Fibroblast of skin of abdomen (primary cell): ENCODE measurements around the gene LENG8.
"Not testable (repeated sequence)": the region's sequence is repeated elsewhere in the genome, so short reads cannot be mapped to it uniquely, and the experiment has no call there.

ENCODE experiments used
- DNase-seq: peaks from one replicate; pipeline ENCODE4 v3.0.0-alpha.2; 2013

LENG8 gene

DNA sequence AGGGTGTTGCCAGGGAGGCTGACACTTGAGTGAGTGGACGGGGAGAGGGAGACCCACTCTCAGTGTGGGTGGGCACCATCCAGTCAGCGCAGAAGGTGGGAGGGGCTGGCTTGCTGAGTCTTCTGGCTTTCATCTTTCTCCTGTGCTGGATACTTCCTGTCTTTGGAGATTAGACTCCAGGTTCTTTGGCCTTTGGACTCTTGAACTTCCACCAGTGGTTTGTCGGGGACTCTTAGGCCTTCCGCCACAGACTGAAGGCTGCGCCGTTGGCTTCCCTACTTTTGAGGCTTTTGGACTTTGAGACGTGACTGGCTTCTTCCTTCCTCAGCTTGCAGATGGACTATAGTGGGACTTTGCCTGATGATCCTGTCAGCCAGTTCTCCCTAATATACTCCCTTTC is 4.3 kb upstream of the LENG8 start:
- DNase-seq = no peak

DNA sequence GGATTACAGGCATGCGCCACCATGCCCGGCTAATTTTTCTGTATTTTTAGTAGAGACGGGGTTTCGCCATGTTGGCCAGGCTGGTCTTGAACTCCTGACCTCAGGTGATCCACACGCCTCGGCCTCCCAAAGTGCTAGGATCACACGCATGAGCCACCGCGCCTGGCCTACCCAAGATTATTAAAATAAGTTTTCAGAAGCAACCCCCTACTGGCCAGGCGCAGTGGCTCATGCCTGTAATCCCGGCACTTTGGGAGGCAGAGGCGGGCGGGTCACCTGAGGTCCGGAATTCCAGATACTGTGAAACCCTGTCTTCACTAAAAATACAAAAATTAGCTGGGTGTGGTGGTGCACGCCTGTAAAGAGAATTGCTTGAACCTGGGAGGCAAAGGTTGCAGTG is 2.6 kb upstream of the LENG8 start:
- DNase-seq = not testable (repeated sequence)

DNA sequence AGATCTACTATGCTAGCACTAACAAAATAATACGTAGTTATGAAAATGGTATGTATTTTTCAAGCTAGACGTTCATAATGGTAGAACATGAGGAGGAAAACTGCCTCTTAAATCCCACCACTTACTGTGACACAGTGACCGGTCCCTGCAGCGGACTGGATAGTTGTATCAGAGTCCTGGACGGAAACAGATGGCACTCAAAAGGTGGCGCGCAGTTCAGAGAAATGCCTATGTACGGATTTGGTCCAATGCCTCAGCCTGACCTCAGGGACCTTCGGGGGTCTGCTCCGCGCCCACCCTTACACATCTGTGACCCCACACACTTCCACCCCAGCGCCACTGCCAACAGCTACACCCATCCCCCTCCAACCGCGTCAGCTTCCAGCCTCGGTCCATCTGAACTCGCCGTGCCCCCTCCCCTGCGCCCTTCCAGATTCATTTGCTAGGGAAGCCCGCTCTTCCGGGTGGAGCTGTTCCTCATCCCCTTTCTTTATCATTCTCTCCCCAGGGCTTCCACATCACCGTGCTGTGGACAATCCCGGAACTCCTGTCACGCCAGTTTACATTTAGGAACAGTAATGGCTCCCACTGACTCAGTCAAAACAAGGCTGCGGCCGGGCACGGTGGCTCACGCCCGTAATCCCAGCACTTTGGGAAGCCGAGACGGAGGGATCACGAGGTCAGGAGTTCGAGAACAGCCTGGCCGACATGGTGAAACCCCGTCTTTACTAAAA is 792 bp upstream of the LENG8 start:
- peak; percentile 47 for DNase-seq

DNA sequence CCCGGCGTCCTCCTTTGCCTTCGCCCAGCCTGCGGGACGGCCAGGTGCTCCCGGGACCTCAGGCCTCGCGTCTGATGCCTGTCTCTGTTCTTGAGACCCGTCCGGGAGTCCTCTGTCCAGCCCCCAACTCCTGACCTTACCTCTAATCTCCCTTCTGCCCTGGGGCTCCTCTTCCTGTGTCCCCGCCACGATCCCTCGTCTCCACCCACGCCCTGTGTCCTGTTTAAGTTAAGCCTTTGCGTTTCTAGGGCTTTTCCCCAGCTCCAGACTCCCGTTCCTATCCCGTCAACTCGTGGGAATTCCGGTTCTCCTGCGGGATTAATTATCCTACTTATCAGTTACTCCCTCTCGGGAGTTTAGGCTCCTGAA is 686 bp downstream of the LENG8 start:
- DNase-seq = no peak

DNA sequence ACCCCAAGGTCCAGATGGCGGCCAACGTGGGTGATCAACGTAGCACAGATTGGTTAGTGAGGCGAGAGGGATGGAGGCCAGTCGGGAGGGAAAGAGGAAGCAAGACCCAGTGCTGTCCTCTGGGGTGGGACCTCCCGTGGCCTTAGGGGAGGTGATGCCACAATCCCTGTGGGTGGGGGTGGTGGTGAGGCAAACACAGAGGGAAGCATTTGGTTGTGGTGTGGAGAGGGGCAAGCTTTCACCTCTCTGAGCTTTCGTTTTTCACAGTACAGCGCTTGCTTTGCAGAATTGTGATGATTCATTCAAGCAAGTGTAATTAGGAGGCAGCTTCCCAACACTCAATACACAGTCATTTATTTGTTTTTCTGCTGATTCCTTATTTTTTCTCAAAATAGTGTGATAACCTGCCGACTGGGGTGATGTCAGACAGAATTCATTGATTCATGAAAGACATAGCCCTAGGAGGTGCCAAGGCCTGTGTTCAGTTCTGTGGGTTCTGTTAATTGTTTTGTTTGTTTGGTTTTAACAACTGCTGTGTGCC is 2.4 kb downstream of the LENG8 start:
- no peak for DNase-seq

DNA sequence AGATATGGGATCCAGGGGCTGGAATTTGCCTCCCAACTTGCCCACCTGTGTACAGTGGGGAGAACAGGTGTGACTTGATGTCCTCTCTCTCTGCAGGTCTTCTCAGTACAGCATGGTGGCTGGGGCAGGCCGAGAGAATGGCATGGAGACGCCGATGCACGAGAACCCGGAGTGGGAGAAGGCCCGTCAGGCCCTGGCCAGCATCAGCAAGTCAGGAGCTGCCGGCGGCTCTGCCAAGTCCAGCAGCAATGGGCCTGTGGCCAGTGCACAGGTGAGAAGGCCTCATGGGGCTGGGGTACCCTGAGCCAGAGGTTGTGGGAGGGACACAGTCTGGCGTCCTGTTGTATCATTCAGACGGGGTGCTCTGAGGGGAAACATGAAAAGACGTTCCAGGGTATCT is 3.0 kb downstream of the LENG8 start:
- no peak for DNase-seq

DNA sequence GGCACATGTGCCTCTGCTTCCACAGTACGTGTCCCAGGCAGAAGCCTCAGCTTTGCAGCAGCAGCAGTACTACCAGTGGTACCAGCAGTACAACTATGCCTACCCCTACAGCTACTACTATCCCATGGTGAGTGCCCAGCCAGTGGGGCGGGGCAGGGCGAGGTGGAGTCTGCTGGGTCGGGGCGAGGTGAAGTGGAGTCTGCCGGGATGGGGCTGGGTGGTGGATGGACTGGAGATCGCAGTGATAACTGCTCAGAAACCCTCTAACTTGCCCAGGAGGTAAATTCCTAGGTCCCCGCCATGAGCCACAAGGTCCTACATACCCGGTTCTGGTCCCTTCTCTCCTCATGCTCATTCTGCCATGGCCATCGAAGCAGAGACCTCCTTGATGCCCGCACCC is 3.6 kb downstream of the LENG8 start:
- DNase-seq = no peak

DNA sequence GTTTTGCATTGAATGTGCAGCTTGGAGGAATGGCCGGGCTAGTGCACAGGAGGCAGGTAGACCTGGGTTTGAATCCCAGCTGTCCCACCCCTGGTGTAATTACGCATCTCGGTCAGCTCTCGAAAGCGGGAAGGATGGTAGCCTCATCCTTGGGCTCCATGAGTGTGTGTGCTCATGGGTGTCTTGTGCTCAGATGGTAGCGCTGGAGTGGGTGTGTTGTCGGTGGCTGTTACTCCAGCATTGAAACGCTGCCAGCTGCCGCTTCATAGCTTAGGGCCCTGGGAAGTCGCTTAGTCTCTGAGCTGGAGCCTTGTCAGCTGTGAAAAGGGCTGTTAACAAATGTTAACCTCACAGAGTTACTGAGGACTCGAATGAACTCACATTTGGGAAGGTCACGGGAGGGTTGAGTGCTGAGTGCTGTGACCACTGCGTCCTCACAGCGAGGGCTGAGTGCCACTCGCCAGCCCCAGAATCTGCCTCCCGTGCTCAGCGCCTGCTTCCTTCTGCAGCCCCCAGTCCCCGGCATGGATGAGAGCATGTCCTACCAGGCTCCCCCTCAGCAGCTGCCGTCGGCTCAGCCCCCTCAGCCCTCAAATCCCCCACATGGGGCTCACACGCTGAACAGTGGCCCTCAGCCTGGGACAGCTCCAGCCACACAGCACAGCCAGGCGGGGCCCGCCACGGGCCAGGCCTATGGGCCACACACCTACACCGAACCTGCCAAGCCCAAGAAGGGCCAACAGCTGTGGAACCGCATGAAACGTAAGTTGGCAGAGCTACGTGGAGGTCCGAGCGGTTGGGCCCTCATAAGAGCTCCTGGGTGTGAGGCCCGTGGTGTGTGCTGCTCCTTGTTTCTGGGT is 5.2 kb downstream of the LENG8 start:
- DNase-seq = no peak

DNA sequence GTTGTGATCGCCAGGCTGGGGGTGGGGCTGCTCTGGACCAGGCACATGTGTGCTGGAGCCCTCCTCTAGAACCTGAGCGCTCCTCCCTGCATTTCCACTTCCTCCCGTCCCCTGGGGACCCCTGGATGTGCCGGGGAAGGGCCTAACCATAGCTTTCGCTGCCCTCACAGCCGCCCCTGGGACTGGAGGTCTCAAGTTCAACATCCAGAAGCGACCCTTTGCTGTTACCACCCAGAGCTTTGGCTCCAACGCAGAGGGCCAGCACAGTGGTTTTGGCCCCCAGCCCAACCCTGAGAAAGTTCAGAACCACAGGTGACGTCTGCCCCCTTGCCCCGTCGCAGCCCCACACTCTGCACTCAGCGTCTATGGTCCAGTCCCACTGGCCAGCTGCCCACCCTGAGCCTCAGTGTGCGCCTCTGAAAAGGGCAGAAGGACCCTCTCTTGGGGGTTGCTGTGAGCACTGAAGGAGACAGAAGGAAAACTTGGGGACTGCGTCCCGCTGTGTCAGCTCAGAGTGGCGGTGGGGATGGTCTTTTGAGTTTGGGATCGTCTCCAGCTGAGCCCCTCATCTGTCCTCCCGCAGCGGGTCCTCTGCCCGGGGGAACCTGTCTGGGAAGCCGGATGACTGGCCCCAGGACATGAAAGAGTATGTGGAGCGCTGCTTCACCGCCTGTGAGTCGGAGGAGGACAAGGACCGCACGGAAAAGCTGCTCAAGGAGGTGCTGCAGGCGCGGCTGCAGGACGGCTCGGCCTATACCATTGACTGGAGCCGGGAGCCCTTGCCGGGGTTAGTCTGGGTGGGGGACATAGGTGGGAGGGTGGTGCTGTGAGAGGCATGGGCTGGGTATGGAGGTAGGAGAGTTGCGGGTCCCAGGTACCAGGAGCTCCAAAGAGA is 6.0 kb downstream of the LENG8 start:
- DNase-seq = no peak

DNA sequence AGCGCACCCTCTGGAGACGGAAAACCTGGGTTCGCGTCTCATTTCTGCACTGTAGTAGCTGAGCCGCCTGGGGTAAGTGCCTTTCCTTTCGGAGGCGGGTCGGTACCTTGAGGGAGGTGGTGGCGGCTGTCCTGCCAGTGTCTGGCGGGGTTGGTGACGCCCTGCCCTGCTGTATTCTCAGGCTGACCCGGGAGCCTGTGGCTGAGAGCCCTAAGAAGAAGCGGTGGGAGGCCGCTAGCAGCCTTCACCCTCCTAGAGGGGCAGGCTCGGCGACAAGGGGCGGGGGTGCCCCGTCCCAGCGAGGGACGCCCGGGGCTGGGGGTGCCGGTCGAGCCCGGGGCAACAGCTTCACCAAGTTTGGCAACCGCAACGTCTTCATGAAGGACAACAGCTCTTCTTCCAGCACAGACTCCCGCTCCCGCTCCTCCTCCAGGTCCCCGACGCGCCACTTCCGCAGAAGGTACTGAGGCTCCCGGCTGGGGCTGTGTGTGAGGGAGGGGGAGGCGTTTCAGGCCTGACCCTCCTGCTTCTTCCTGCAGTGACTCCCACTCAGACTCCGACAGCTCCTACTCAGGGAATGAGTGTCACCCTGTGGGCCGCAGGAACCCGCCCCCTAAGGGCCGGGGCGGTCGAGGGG is 6.9 kb downstream of the LENG8 start:
- DNase-seq = no peak

DNA sequence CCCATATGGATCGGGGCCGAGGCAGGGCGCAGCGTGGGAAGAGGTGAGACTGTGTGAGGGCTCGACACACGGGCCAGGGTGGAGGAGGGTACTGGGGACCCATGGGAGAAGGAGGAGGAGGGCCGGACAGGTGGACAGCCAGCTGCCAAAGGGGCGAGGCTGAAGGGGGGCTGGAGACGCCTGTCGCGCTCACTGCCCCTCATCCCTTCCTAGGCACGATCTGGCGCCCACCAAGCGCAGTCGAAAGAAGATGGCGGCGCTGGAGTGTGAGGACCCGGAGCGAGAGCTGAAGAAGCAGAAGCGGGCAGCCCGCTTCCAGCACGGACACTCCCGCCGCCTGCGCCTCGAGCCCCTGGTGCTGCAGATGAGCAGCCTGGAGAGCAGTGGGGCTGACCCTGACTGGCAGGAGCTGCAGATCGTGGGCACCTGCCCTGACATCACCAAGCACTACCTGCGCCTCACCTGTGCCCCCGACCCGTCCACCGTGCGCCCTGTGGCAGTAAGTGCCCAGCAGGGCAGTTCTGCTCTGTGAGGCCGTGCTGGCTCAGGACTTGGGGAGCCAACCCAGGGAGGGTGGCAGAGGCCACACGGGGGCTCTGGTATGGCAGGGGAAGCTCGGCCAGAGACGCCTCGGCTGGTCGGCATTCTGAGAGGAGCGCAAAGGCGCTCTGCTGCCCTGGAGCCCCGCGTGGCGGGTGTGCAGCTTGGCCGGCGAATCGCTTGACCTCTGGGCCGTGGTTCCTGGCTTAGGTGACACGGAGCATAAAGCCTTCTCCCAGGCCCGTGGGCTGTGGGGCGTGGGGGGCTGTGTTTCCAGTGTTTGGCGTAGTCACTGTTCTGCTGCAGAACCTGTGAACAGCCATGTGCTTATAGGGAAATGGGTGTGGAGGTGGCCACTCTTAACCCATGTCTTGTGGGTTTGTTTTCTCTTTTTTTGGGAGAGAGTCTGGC is 7.7 kb downstream of the LENG8 start:
- no peak for DNase-seq

DNA sequence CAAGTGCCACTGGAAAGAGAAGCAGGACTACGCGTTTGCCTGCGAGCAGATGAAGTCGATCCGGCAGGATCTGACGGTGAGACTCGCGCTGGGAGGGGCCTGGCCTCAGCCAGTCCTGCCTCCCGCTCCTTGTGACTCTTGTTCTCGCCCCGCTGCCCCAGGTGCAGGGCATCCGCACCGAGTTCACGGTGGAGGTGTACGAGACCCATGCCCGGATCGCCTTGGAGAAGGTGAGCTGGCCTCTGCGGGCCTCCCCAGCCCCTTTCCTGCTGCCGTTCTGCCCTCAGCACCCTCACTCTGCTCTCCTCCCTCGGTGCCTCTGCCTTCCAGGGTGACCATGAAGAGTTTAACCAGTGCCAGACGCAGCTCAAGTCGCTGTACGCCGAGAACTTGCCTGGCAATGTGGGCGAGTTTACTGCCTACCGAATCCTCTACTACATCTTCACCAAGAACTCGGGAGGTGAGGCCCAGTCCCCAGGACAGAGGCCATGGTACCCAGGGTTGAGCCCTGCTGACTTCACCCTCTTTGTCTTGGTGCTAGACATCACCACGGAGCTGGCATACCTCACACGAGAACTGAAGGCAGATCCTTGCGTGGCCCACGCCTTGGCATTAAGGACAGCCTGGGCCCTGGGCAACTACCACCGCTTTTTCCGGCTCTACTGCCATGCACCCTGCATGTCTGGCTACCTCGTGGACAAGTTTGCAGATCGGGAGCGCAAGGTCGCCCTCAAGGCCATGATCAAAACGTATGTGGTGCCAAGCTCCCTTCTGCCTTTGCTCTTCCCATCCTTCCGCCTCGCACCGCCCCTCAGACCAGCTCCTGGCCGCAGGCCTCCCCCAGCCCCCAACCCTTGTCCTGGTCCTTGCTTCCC is 9.0 kb downstream of the LENG8 start:
- no peak for DNase-seq

DNA sequence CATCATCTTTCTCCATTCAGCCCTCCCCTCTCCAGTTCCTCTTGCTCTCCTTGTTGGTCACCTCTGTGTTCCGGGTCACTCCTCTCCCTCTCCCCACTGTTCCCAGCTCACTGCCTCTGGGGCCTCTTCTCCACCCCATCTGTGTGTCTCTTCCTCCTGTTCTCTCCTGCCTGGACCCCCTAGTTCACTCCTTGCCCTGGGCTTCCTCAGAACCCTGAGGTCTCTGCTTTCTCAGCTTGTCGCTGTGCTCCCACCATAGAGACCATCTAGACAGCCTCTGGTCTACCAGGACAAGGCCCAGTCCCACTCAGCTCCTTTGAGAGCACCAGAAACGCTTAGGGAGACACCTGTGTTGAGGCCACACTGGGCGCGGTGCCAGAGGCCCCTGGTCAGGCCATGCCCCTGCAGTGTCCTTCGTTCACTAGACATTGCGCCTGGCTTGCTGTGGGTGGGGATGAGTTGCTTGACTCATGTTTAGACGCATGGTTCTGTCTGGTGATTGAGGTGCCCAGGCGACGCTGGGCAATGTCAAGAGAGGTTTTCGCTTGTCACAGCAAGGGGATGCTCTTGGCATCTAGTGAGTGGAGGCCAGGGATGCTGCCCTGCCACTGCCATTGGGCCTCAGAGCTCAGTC is 9.8 kb downstream of the LENG8 start:
- no peak for DNase-seq

DNA sequence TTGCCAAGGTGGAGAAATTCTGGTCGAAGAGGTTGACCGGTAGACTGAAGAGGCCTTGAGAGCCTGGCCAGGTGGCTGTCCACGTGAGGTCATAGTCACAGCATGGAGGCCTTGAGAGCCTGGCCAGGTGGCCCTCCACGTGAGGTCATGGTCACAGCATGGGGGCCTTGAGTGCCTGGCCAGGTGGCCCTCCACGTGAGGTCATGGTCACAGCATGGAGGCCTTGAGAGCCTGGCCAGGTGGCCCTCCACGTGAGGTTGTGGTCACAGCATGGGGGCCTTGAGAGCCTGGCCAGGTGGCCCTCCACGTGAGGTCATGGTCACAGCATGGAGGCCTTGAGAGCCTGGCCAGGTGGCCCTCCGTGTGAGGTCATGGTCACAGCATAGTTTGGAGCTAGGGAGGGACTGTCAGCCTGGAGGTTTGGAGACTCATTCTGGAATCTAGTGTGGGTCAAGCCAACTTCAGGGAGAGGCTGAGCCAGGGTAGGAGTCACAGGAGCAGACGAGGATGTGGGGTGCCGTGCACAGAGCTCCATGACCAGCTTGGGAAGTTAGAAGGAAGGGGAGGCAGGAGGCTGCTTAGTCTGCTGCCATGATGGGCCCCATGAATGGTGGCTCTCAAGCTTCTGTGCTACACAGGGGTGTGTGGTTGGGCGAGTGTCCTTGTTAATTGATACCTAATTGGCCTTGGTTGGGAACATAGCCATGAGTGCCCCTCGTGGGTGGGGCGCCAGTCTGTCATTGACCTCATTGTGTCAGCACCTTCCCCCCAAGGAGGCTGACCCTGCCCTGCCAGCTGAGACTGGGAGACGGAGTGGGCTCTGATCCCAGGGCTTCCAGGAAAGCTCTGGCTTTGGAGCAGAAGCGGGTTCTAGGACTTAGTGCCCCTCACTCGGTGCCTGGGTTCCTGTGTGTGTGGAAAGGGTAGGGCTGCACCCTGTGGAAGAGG is 10.6 kb downstream of the LENG8 start:
- DNase-seq = no peak

DNA sequence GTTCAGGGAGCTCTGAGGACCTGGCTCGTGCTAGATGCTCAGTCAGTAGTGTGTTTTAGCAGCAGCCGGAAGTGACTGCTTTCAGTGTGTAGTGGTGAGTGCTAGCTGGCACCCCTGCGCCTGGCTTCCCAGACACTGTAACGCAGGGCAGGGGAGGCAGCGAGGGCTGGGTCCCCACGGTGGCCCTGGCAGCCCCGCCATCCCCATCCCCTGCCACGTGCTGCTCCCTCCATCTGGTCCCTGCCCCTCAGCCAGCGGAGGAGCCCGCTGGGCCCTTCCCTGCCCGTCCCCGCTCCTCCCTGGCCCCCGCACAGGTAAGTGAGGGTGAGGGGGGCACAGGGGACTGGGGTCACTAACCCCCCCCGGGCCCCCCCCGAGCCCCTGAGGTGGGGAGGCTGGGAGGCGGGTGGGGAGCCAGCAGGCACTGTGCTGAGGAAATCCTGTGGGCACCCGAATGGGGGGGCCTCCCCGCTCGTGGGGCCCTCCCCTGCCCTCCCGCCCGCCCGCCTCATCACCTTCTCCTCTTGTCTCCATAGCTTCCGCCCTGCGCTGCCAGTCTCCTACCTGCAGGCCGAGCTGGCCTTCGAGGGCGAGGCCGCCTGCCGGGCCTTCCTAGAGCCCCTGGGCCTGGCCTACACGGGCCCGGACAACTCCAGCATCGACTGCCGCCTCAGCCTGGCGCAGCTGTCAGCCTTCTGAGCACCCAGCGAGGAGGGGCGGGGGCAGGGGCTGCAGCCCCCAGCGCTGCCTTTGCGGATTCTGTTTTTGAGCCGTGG is 11.4 kb downstream of the LENG8 start:
- no peak for DNase-seq

DNA sequence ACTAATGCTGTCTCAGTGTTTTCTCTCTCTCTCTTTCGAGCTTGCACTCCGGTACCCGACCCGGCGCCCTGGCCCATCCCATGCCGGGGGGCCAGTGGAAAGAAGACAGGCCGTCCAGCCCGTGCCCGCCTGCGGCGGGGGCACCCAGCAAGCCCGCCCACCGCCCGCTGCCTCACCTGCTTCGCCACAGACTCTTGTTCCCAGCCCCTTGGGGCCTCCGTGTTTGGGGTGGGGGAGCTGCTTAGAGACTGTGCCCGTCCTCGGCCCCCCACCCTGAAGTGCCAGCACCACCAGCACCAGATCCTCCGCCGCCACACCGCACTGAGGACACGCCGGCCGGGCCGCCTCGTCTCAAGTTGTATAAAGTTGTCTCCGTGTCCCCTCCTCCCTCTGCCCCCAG is 12.2 kb downstream of the LENG8 start:
- no peak for DNase-seq

DNA sequence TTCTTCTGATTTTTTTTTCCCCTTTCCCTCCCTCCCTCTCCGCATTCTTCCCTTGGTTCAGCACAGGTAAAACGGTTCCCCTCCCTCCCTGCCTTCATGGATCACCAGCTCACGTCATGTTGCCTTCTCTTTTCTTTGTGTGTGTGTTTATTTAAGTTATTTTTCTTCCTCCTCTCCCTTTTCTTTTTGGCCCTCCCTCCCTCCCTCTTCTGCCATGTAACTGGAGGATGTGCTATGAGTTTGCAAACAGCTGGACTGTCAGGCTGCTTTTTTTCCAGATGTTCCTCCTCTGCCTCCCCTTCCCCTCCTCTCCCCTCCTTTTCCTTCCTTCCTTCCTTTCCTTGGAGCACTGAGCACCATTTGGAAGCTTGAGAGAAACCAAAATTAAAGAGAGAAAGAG is 12.6 kb downstream of the LENG8 start:
- DNase-seq = no peak
